IMR-90 (cell line): ENCODE measurements around the gene KHDRBS1. TPM values are rescaled to one million over a fixed set of nuclear protein-coding genes. Genes with fewer than 3 reads are reported as not detected.

Experiments used
- ATAC-seq: fragments of 200-7000 bp; cut with Tn5 transposase; 2 replicates; pipeline ENCODE4 v1.9.1; 2020; ENCODE audit warnings: low read depth, mild to moderate bottlenecking, moderate library complexity
- BruUV-seq: library from RNA; stranded (reverse); fragments of 400-500 nt; replicated peaks from 2 replicates; lab custom pipeline; 2021; lab: Mats Ljungman, UMichigan
- CTCF ChIA-PET: fragments of 300-600 bp; formaldehyde crosslinking; extraction: SDS; loops from one replicate; lab custom pipeline; 2021; ENCODE audit warnings: antibody characterized with exemption; lab: Yijun Ruan, JAX
- POLR2A ChIA-PET: fragments of 300-600 bp; sonication (Branson Sonifier 250); formaldehyde crosslinking; loops from one replicate; lab custom pipeline; 2022; ENCODE audit warnings: antibody characterized with exemption; ENCODE audit not compliant: unreplicated experiment; lab: Charles Lee
- DNase-seq: peaks from one replicate; pipeline ENCODE4 v3.0.0; 2013
- H2AFZ ChIP-seq: replicated peaks from 2 replicates; pipeline ENCODE3; 2013; ENCODE audit warnings: low read length, mild to moderate bottlenecking; ENCODE audit not compliant: poor library complexity
- H2AK5ac ChIP-seq: 2 replicates; pipeline ENCODE4 v1.6.1; 2013; ENCODE audit warnings: low read depth, low read length, inconsistent platforms
- H2AK9ac ChIP-seq: replicated peaks from 2 replicates; pipeline ENCODE3; 2013; ENCODE audit warnings: mild to moderate bottlenecking, low read depth, low read length, moderate library complexity; ENCODE audit not compliant: poor library complexity
- H2BK120ac ChIP-seq: 2 replicates; pipeline ENCODE4 v1.6.1; 2013; ENCODE audit warnings: low read depth, low read length, inconsistent platforms
- H2BK15ac ChIP-seq: 3 replicates; pipeline ENCODE4 v1.6.1; 2013; ENCODE audit warnings: low read depth, low read length, inconsistent platforms
- H2BK20ac ChIP-seq: 2 replicates; pipeline ENCODE4 v1.6.1; 2013; ENCODE audit warnings: low read depth, mild to moderate bottlenecking, inconsistent platforms, low read length, moderate library complexity
- H2BK5ac ChIP-seq: 2 replicates; pipeline ENCODE4 v1.6.1; 2013; ENCODE audit warnings: mild to moderate bottlenecking, low read depth, low read length, inconsistent platforms; ENCODE audit not compliant: poor library complexity, severe bottlenecking
- H3K14ac ChIP-seq: replicated peaks from 2 replicates; pipeline ENCODE4 v1.6.1; 2013; ENCODE audit warnings: low read depth, low read length, inconsistent platforms
- H3K18ac ChIP-seq: 2 replicates; pipeline ENCODE4 v1.6.1; 2013; ENCODE audit warnings: low read depth, low read length, control low read depth
- H3K23ac ChIP-seq: 2 replicates; pipeline ENCODE4 v1.6.1; 2013; ENCODE audit warnings: low read depth, low read length, inconsistent platforms
- H3K27ac ChIP-seq: 2 replicates; pipeline ENCODE4 v1.5.1; 2013; ENCODE audit warnings: mild to moderate bottlenecking, control low read depth, low read length; ENCODE audit not compliant: insufficient read depth
- H3K27me3 ChIP-seq: 2 replicates; pipeline ENCODE4 v1.6.1; 2013; ENCODE audit warnings: low read length; ENCODE audit not compliant: control insufficient read depth, insufficient read depth
- H3K36me3 ChIP-seq: 2 replicates; pipeline ENCODE4 v1.6.1; 2013; ENCODE audit warnings: low read length, mixed read lengths; ENCODE audit not compliant: control insufficient read depth, insufficient read depth
- H3K4ac ChIP-seq: 2 replicates; pipeline ENCODE4 v1.6.1; 2013; ENCODE audit warnings: low read depth, low read length, inconsistent platforms
- H3K4me1 ChIP-seq: 2 replicates; pipeline ENCODE4 v1.6.1; 2013; ENCODE audit warnings: low read length, mixed read lengths; ENCODE audit not compliant: control insufficient read depth, insufficient read depth
- H3K4me2 ChIP-seq: 2 replicates; pipeline ENCODE4 v1.6.1; 2013; ENCODE audit warnings: low read depth, mild to moderate bottlenecking, control low read depth, low read length, moderate library complexity
- H3K4me3 ChIP-seq: 2 replicates; pipeline ENCODE4 v1.5.1; 2013; ENCODE audit warnings: low read depth, mild to moderate bottlenecking, control low read depth, low read length, moderate library complexity; ENCODE audit not compliant: insufficient read depth
- H3K56ac ChIP-seq: 2 replicates; pipeline ENCODE4 v1.6.1; 2013; ENCODE audit warnings: low read length, inconsistent platforms; ENCODE audit not compliant: insufficient read depth; ENCODE audit errors: extremely low read depth
- H3K79me1 ChIP-seq, 2 experiments: 2 replicates each; pipeline ENCODE4 v1.6.1; 2013; ENCODE audit warnings: low read length in 2 of 2, inconsistent platforms in 1 of 2, low read depth in 1 of 2
- H3K9ac ChIP-seq: 2 replicates; pipeline ENCODE4 v1.6.1; 2013; ENCODE audit warnings: low read depth, low read length, control low read depth
- H3K9me1 ChIP-seq: 2 replicates; pipeline ENCODE4 v1.6.1; 2013; ENCODE audit warnings: low read length, inconsistent platforms; ENCODE audit not compliant: insufficient read depth
- H3K9me3 ChIP-seq: 2 replicates; pipeline ENCODE4 v1.6.1; 2013; ENCODE audit warnings: low read length; ENCODE audit not compliant: control insufficient read depth, insufficient read depth
- H4K20me1 ChIP-seq: 2 replicates; pipeline ENCODE4 v1.6.1; 2013; ENCODE audit warnings: low read length, inconsistent platforms; ENCODE audit not compliant: insufficient read depth
- H4K5ac ChIP-seq: 2 replicates; pipeline ENCODE4 v1.6.1; 2013; ENCODE audit warnings: mild to moderate bottlenecking, low read depth, low read length, control low read depth
- H4K8ac ChIP-seq, 2 experiments: 2 replicates each; pipeline ENCODE4 v1.6.1; 2013; ENCODE audit warnings: low read depth in 2 of 2, low read length in 2 of 2, control low read depth in 1 of 2, inconsistent platforms in 1 of 2
- H4K91ac ChIP-seq: 2 replicates; pipeline ENCODE4 v1.6.1; 2013; ENCODE audit warnings: low read depth, low read length, inconsistent platforms; ENCODE audit not compliant: insufficient read depth
- BHLHE40 ChIP-seq: fragments of 150-350 bp; IDR thresholded peaks from 2 replicates; pipeline ENCODE4 v1.6.1; 2016; ENCODE audit warnings: mild to moderate bottlenecking, low read depth, low read length
- CHD1 ChIP-seq: IDR thresholded peaks from 2 replicates; pipeline ENCODE4 v1.6.1; 2012; ENCODE audit warnings: low read depth, low read length, improper control_type of control experiment
- CTCF ChIP-seq: conservative IDR thresholded peaks from 2 replicates; pipeline ENCODE4 v1.5.1; 2012; ENCODE audit warnings: mild to moderate bottlenecking, low read depth, low read length, improper control_type of control experiment
- ELK1 ChIP-seq: fragments of 150-350 bp; IDR thresholded peaks from 2 replicates; pipeline ENCODE4 v1.6.1; 2016; ENCODE audit warnings: low read depth, mild to moderate bottlenecking, low read length, moderate library complexity, borderline replicate concordance
- FOS ChIP-seq: fragments of 150-350 bp; IDR thresholded peaks from 2 replicates; pipeline ENCODE4 v1.6.1; 2016; ENCODE audit warnings: low read depth, low read length
- MXI1 ChIP-seq: IDR thresholded peaks from 2 replicates; pipeline ENCODE4 v1.6.1; 2012; ENCODE audit warnings: low read depth, mild to moderate bottlenecking, low read length, moderate library complexity, borderline replicate concordance
- POLR2A ChIP-seq: IDR thresholded peaks from 2 replicates; pipeline ENCODE4 v1.6.1; 2012; ENCODE audit warnings: mild to moderate bottlenecking, low read depth, low read length
- RAD21 ChIP-seq: IDR thresholded peaks from 2 replicates; pipeline ENCODE4 v1.6.1; 2012; ENCODE audit warnings: low read length, improper control_type of control experiment
- RCOR1 ChIP-seq: IDR thresholded peaks from 2 replicates; pipeline ENCODE4 v1.6.1; 2012; ENCODE audit warnings: mild to moderate bottlenecking, low read length, improper control_type of control experiment; ENCODE audit not compliant: insufficient replicate concordance
- RFX5 ChIP-seq: IDR thresholded peaks from 2 replicates; pipeline ENCODE4 v1.8.0; 2012; ENCODE audit warnings: low read depth, mild to moderate bottlenecking, low read length, moderate library complexity
- SMC3 ChIP-seq: fragments of 150-350 bp; IDR thresholded peaks from 2 replicates; pipeline ENCODE4 v1.6.1; 2016; ENCODE audit warnings: low read depth, mild to moderate bottlenecking, antibody characterized with exemption, low read length, moderate library complexity
- WGBS, 2 experiments: methylation state at CpG; one replicate each; pipeline versions ENCODE4 v1.1.5 to v1.1.7; 2013; ENCODE audit warnings: missing lambda C conversion rate in 2 of 2; ENCODE audit not compliant: insufficient read length in 1 of 2; ENCODE audit errors: extremely low coverage in 2 of 2; 5-methylcytosine and 5-hydroxymethylcytosine counted together
- dilution Hi-C: fragments of 300-500 bp; cut with HindIII; formaldehyde crosslinking; loops from one replicate; pipeline ENCODE4 v1.14.3; 2018; ENCODE audit warnings: low sequenced_read_pairs; ENCODE audit not compliant: unreplicated experiment
- in situ Hi-C: fragments of 300-500 bp; cut with MboI; formaldehyde crosslinking; loops from 3 replicates; pipeline ENCODE4 v1.14.3; 2019; ENCODE audit warnings: low sequenced_read_pairs, inconsistent platforms, mixed read lengths
- intact Hi-C: fragments of 100-400 bp; cut with micrococcal nuclease; formaldehyde crosslinking; loops from 2 replicates; pipeline ENCODE4 v1.10.0; 2022
- polyA plus RNA-seq, 3 experiments: library from polyadenylated mRNA; depleted of rRNA; stranded (reverse); fragments of >200 nt; gene quantifications; 2 replicates each; pipeline ENCODE4 v1.2.3, GENCODE V29; 2012; ENCODE audit warnings: low replicate concordance in 1 of 3
- total RNA-seq: library from RNA; depleted of rRNA; stranded (reverse); fragments of >200 nt; gene quantifications from 2 replicates; pipeline ENCODE4 v1.2.3, GENCODE V29; 2012

KHDRBS1 gene
- total and polyA plus RNA-seq, 2 of the 4 experiments (the other 2 are of a cell fraction), result 33.7 to 67.6 TPM

DNA sequence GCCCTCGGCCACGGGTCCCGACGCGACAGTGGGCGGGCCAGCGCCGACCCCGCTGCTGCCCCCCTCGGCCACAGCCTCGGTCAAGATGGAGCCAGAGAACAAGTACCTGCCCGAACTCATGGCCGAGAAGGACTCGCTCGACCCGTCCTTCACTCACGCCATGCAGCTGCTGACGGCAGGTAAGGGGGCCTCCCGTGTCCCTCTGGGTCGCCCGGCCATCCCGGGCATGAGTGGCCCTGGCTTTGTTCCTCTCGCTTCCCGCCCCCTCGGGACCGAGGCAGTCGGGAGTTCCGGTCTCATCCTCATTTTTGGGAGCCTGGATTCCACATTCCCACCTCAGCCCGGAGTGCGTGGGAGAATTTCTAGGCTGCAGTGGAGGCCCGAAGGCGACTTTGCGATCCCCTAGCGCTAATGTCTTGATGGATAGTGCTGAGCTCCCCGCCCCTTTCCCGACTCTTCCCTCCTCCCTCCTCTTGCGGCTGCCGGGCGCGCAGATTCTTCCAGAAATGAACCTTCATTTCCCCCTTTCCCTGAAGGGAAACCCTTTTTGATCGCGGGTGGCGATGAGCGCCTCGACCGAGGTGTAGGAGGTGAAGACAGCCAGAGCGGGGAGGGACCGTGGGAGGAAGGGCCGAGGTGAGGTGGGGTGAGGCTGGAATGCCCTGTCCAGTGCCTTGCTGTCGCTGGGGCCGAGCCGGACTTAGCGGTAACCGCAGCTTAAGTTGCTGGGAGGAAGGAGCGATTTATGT is 705 bp downstream of the KHDRBS1 start (continued):
- no peak for TF ChIP-seq ELK1

DNA sequence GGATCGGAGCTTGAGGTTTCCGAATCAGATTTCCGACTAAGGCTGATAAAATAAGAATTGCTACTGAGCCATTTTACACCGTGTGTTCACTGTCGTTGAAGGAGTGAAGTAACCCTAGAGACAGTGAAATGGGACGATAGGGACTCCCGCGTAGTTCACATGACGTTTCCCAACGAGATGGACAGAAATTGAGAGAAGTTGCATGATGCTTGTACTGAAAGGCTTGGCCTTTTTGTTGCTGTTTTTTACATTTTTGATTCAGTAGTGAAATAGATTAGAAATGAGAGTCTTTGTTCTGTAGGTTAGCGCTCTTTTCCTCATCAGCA is 1.2 kb downstream of the KHDRBS1 start:
- H2BK120ac ChIP-seq, result no peak overlapping the region
- POLR2A ChIA-PET, result no interaction called here
- H2AFZ ChIP-seq, result no peak overlapping the region
- in situ Hi-C loops (no loop called here), dilution Hi-C loops (no loop called here), intact Hi-C loops (no loop called here)
- peak overlapping the region; percentile 90 for H3K9ac ChIP-seq
- H2BK20ac ChIP-seq, result no peak overlapping the region
- no TSS peak for BruUV-seq
- H4K20me1 ChIP-seq, result peaks cover 58% of the 10 kb centered on the region
- peak overlapping the region; percentile 95 for H2BK5ac ChIP-seq
- H3K4me2 ChIP-seq, result peak overlapping the region; percentile 92
- H3K79me1 ChIP-seq, result peaks cover 0 to 16% of the 10 kb centered on the region in 2 experiments; a peak in 2 of 4 replicates
- peak overlapping the region; percentile 93 for H3K27ac ChIP-seq
- no peak overlapping the region for H3K18ac ChIP-seq
- H3K4ac ChIP-seq, result peak overlapping the region; percentile 92
- 0 out of 4 replicates have a peak overlapping the region, but pooled peaks of 1 of the 2 experiments have one; percentile 14 for H4K8ac ChIP-seq
- no peak overlapping the region for H4K91ac ChIP-seq
- ATAC-seq (no peak), DNase-seq (no peak)
- peaks cover 5% of the 10 kb centered on the region; the same call in 1 of the 2 replicates for H3K4me1 ChIP-seq
- peak overlapping the region; percentile 93 for H3K14ac ChIP-seq
- peaks cover 5% of the 10 kb centered on the region for H3K36me3 ChIP-seq
- no peak overlapping the region; the same call in 1 of the 2 replicates for H4K5ac ChIP-seq
- H2BK15ac ChIP-seq, result no peak overlapping the region
- no peaks in the 10 kb centered on the region for H3K9me3 ChIP-seq
- H2AK5ac ChIP-seq, result peak overlapping the region; percentile 92
- H3K4me3 ChIP-seq, result peak overlapping the region; percentile 94
- CTCF ChIA-PET, result interaction anchor here (0.8 to 1.1 kb wide), 3 partner anchors 38 to 184 kb away, joined by 3 to 4 read pairs (median 3); no protein-coding TSS in a partner anchor
- H3K9me1 ChIP-seq, result peaks cover 12% of the 10 kb centered on the region
- no peaks in the 10 kb centered on the region for H3K27me3 ChIP-seq
- peak overlapping the region; percentile 73 for H3K56ac ChIP-seq
- 0% methylated on average over 6 of the region's 11 CpGs; no CpG with 5 or more reads in 1 of the 2 experiments for WGBS, 2 experiments
- peak overlapping the region; percentile 99 for H3K23ac ChIP-seq
- H2AK9ac ChIP-seq, result peak overlapping the region; percentile 100
- TF ChIP-seq CTCF (no peak), RFX5 (no peak), BHLHE40 (no peak), POLR2A (no peak), CHD1 (no peak), RAD21 (no peak), FOS (no peak), RCOR1 (no peak), MXI1 (no peak), SMC3 (no peak), ELK1 (no peak)
